Spleen (tissue), 7 donors: Measurements from ENCODE around the gene PDLIM4.

Experiments
- CTCF ChIP-seq, 11 experiments: fragments of 200-600 bp in 7 of 11; fragments of 450-650 bp in 4 of 11; sonication (generic) in 4 of 11; IDR thresholded peaks in 8 of 11; conservative IDR thresholded peaks in 3 of 11; 1 replicate in 7 of 11; 2 replicates in 4 of 11; pipeline versions ENCODE4 v1.4.0 to v1.8.0; 2016 to 2021; ENCODE audit warnings: antibody characterized with exemption in 11 of 11, inconsistent platforms in 4 of 11, mild to moderate bottlenecking in 1 of 11
- POLR2AphosphoS5 ChIP-seq, 3 donors: sonication (generic); formaldehyde crosslinking; IDR thresholded peaks; one replicate each; pipeline ENCODE4 v1.5.1; 2017; ENCODE audit warnings: antibody characterized with exemption in 3 of 3
- donor health status: DM: no; HTN: no; CAD: no; lungs with moderate emphysema.
- donor health status: DM: no; HTN: no; CAD: no.
- donor health status: DM: no; HTN: no; CAD: no.

DNA sequence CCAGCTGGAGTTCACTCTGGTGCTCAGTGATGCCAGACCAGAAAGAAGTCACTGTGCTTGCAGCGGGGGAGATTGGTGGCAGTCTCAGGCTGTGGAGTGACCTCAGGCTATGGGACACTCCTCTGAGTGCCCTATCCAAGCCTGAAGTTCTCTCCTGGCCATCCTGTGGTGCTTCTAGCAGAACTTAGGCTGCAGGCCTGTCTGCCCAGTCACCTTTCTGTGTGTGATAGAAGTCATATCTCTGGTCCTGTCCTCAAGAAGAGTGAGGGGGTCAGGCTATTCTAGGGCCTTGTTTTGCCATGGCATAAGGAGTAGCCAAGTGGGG lies 9.3 kb downstream of the PDLIM4 start:
- TF ChIP-seq CTCF (IDR thresholded peaks at IDR 0.05 in 8 of 11, conservative IDR thresholded peaks at IDR 0.05 in 3 of 11) (no peak), POLR2AphosphoS5 (IDR thresholded peaks at IDR 0.05) (no peak)
